Measurements from ENCODE around the gene PANK4. TPM values are rescaled to one million over a fixed set of nuclear protein-coding genes. Genes with fewer than 3 reads are reported as not detected.

Gene PANK4
- total and polyA plus RNA-seq, 2 of the 8 experiments (the other 6 are each of a cell fraction or from before 2014, with no cell fraction given), result 20.1 to 29.7 TPM

DNA sequence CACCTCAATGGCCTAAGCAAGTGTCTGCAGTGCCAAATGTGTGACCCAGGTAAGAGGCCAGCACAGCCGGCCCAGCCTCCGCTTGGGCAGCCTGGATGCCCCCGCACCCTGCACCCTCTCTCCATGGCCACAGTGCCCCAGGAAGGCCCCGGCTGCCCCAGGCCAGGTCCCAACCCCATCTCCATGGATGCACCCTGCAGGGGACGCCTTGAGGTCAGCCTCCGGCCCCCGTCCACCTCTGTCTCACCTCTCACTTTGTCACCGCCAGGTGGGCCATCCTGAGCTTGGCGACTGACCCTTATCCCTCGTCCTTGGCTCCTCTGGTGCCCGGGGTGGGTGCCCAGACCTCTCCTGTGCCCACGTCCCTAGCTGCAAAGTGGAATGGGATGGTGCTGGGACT, 32.0 kb upstream of the PANK4 start:
- Histone ChIP-seq H3K27me3 (replicated peaks in 1 of 4; ENCODE audit: control insufficient read depth in 3 of 4, extremely low read depth in 1 of 4, insufficient read depth in 3 of 4, low read length in 3 of 4) (no peaks in the 10 kb centered on the region), H2BK20ac (ENCODE audit: low read length) (no peak overlapping the region), H4K5ac (ENCODE audit: insufficient read length, low read depth, low read length) (no peak overlapping the region), H3K14ac (ENCODE audit: insufficient read length) (no peak overlapping the region), H4K91ac (replicated peaks; ENCODE audit: insufficient read length, low read length) (no peak overlapping the region), H2BK12ac (ENCODE audit: low read depth, low read length) (no peak overlapping the region), H3K18ac (ENCODE audit: extremely low read depth, low read length) (no peak overlapping the region), H3K9me3 (ENCODE audit: insufficient read depth in 2 of 2, low read depth in 1 of 2, low read length in 1 of 2) (no peaks in the 10 kb centered on the region; a peak in 1 of 4 replicates), H4K8ac (ENCODE audit: extremely low read depth, insufficient read depth, low read length) (no peak overlapping the region), H3K79me2 (ENCODE audit: control insufficient read depth in 1 of 2, insufficient read depth in 2 of 2, low read length in 2 of 2) (no peaks in the 10 kb centered on the region), H3K79me1 (ENCODE audit: low read depth, low read length) (no peaks in the 10 kb centered on the region), H3K27ac (ENCODE audit: low read depth, low read length) (no peak overlapping the region), H2BK120ac (replicated peaks; ENCODE audit: low read depth, low read length) (no peak overlapping the region), H2BK15ac (ENCODE audit: low read length) (no peak overlapping the region), H3K36me3 (ENCODE audit: control insufficient read depth in 2 of 4, insufficient read depth in 4 of 4, low read length in 3 of 4) (no peaks in the 10 kb centered on the region), H2BK5ac (ENCODE audit: low read depth, low read length) (no peak overlapping the region), H4K20me1 (replicated peaks in 1 of 2; ENCODE audit: control insufficient read depth in 1 of 2, insufficient read depth in 2 of 2, low read length in 2 of 2) (no peaks in the 10 kb centered on the region), H3K4ac (replicated peaks; ENCODE audit: insufficient read length, low read depth, low read length) (no peak overlapping the region), H3K9ac (replicated peaks in 1 of 4; ENCODE audit: extremely low read depth in 1 of 4, low read depth in 3 of 4, low read length in 3 of 4) (no peak overlapping the region), H2AK5ac (ENCODE audit: low read depth, low read length) (no peak overlapping the region), H3K4me3 (ENCODE audit: extremely low read depth in 1 of 4, insufficient read depth in 2 of 4, low read depth in 3 of 4, low read length in 4 of 4) (no peak overlapping the region), H3K56ac (replicated peaks; ENCODE audit: insufficient read length, low read depth, low read length) (no peak overlapping the region), H3K4me1 (replicated peaks in 1 of 4; ENCODE audit: control insufficient read depth in 3 of 4, insufficient read depth in 4 of 4, low read length in 3 of 4) (peaks cover 0 to 6% (median 0%) of the 10 kb centered on the region in 4 experiments; a peak in 2 of 7 replicates), H3K23ac (ENCODE audit: insufficient read length) (no peak overlapping the region), H2AFZ (ENCODE audit: low read length) (no peak overlapping the region), H3K4me2 (ENCODE audit: insufficient read depth in 1 of 2, low read depth in 2 of 2, low read length in 2 of 2) (no peak overlapping the region), H3K23me2 (ENCODE audit: low read depth, low read length) (no peaks in the 10 kb centered on the region)
- no peak for DNase-seq (ENCODE audit: low read depth in 1 of 2, low spot score in 2 of 2)
- no peak for FAIRE-seq
- TF ChIP-seq RXRA (IDR thresholded peaks at IDR 0.05; ENCODE audit: insufficient read depth, low read depth, low read length) (no peak), KDM4A (IDR thresholded peaks at IDR 0.05; ENCODE audit: low read depth, low read length, severe bottlenecking) (no peak), KDM1A (IDR thresholded peaks at IDR 0.05; ENCODE audit: borderline replicate concordance, low read length) (no peak), POLR2A (IDR thresholded peaks at IDR 0.05; ENCODE audit: control extremely low read depth in 1 of 2, low read depth in 2 of 2, low read length in 2 of 2) (no peak), SUZ12 (IDR thresholded peaks at IDR 0.05; ENCODE audit: low read length) (no peak), KDM5A (IDR thresholded peaks at IDR 0.05; ENCODE audit: low read length) (no peak), TEAD4 (IDR thresholded peaks at IDR 0.05; ENCODE audit: low read depth, low read length) (no peak), SIRT6 (IDR thresholded peaks at IDR 0.05; ENCODE audit: low read length) (no peak), TAF1 (IDR thresholded peaks at IDR 0.05; ENCODE audit: low read depth, low read length) (no peak), EP300 (IDR thresholded peaks at IDR 0.05; ENCODE audit: borderline replicate concordance in 1 of 2, low read depth in 2 of 2, low read length in 2 of 2) (no peak), CEBPB (IDR thresholded peaks at IDR 0.05; ENCODE audit: low read depth, low read length) (no peak), ASH2L (IDR thresholded peaks at IDR 0.05; ENCODE audit: low read length) (no peak)
- TF ChIP-seq, protein P1, sequence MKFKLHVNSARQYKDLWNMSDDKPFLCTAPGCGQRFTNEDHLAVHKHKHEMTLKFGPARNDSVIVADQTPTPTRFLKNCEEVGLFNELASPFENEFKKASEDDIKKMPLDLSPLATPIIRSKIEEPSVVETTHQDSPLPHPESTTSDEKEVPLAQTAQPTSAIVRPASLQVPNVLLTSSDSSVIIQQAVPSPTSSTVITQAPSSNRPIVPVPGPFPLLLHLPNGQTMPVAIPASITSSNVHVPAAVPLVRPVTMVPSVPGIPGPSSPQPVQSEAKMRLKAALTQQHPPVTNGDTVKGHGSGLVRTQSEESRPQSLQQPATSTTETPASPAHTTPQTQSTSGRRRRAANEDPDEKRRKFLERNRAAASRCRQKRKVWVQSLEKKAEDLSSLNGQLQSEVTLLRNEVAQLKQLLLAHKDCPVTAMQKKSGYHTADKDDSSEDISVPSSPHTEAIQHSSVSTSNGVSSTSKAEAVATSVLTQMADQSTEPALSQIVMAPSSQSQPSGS (IDR thresholded peaks at IDR 0.05; ENCODE audit: low read length), result no peak
- CTCF ChIA-PET (ENCODE audit: partially characterized antibody), result interaction anchor here (0.6 to 0.8 kb wide), 2 partner anchors 10 to 22 kb away, joined by 3 to 4 read pairs; no protein-coding TSS in a partner anchor
- 88% methylated on average over 8 of the region's 12 CpGs; no CpG with 5 or more reads in 1 of the 2 experiments for WGBS, 2 experiments (ENCODE audit: extremely low coverage in 1 of 2, insufficient coverage in 1 of 2, insufficient read length in 1 of 2, insufficient replicate concordance in 2 of 2, low coverage in 1 of 2, low lambda C conversion rate in 2 of 2, missing lambda C conversion rate in 1 of 2)
- POLR2A ChIA-PET (ENCODE audit: partially characterized antibody), result no interaction called here

Measured in H1 (cell line).